HCT116 (cell line): ENCODE measurements around the gene CTSW.
"Not testable (repeated sequence)": the region's sequence is repeated elsewhere in the genome, so short reads cannot be mapped to it uniquely, and the experiment has no call there.

Source experiments
- CEBPB ChIP-seq: IDR thresholded peaks from 2 replicates; pipeline ENCODE4 v1.6.1; 2012; ENCODE audit warnings: low read depth
- CTCF ChIP-seq, 3 experiments: fragments of 200-600 bp in 1 of 3; sonication (generic) in 1 of 3; IDR thresholded peaks in 2 of 3; conservative IDR thresholded peaks in 1 of 3; 2 replicates each; pipeline ENCODE4 v1.5.1; 2012 to 2017; ENCODE audit warnings: low read depth in 2 of 3, low read length in 2 of 3, antibody characterized with exemption in 1 of 3, borderline replicate concordance in 1 of 3, control low read depth in 1 of 3, mild to moderate bottlenecking in 1 of 3, mixed read lengths in 1 of 3, mixed run types in 1 of 3, moderate library complexity in 1 of 3; ENCODE audit not compliant: insufficient read depth in 1 of 3
- EZH2 ChIP-seq: fragments of 200-600 bp; sonication (generic); IDR thresholded peaks from 2 replicates; pipeline ENCODE4 v1.6.1; 2017; ENCODE audit warnings: antibody characterized with exemption, mixed run types
- EZH2phosphoT487 ChIP-seq: fragments of 200-600 bp; IDR thresholded peaks from 2 replicates; pipeline ENCODE4 v1.6.1; 2018; ENCODE audit warnings: antibody characterized with exemption, borderline replicate concordance
- POLR2A ChIP-seq: IDR thresholded peaks from 2 replicates; pipeline ENCODE4 v1.7.0; 2011; ENCODE audit warnings: borderline replicate concordance; ENCODE audit not compliant: insufficient read depth, insufficient read length; ENCODE audit errors: extremely low read depth
- POLR2AphosphoS5 ChIP-seq: IDR thresholded peaks from 2 replicates; pipeline ENCODE4 v1.6.1; 2011; ENCODE audit warnings: mild to moderate bottlenecking, low read depth, low read length, moderate library complexity
- RAD21 ChIP-seq: IDR thresholded peaks from 2 replicates; pipeline ENCODE4 v1.6.1; 2012; ENCODE audit warnings: low read depth, mild to moderate bottlenecking
- SIN3A ChIP-seq: IDR thresholded peaks from 2 replicates; pipeline ENCODE4 v1.6.1; 2012; ENCODE audit warnings: low read depth
- YY1 ChIP-seq: IDR thresholded peaks from 2 replicates; pipeline ENCODE4 v1.6.1; 2011; ENCODE audit warnings: low read length, low read depth, moderate library complexity, mild to moderate bottlenecking; ENCODE audit not compliant: insufficient replicate concordance; ENCODE audit errors: extremely low read depth
- ZFX ChIP-seq: fragments of 450-650 bp; IDR thresholded peaks from 2 replicates; pipeline ENCODE4 v1.6.1; 2017
- ZNF274 ChIP-seq: fragments of 200-500 bp; sonication (Bioruptor generic); IDR thresholded peaks from 2 replicates; pipeline ENCODE4 v1.6.1; 2014; ENCODE audit warnings: mild to moderate bottlenecking, low read depth, low read length, inconsistent platforms
- TF ChIP-seq, protein P1 (sequence below): IDR thresholded peaks from 2 replicates; pipeline ENCODE4 v1.6.1; 2011; ENCODE audit warnings: mild to moderate bottlenecking, low read length, moderate library complexity; ENCODE audit not compliant: insufficient replicate concordance; ENCODE audit errors: extremely low read depth
- TF ChIP-seq, protein P2 (sequence below): IDR thresholded peaks from 2 replicates; pipeline ENCODE4 v1.6.1; 2012

GRCh38 chr11:65892137-65892540 lies 12.5 kb downstream of the CTSW start:
- TF ChIP-seq POLR2A; CTCF (IDR thresholded peaks at IDR 0.05 in 2 of 3, conservative IDR thresholded peaks at IDR 0.05 in 1 of 3; ENCODE audit: borderline replicate concordance in 1 of 3, insufficient read depth in 1 of 3, low read depth in 2 of 3, low read length in 2 of 3); CEBPB; EZH2; POLR2AphosphoS5; EZH2phosphoT487; RAD21; SIN3A; ZNF274; ZFX; YY1: not testable (repeated sequence)
- TF ChIP-seq, protein P1, sequence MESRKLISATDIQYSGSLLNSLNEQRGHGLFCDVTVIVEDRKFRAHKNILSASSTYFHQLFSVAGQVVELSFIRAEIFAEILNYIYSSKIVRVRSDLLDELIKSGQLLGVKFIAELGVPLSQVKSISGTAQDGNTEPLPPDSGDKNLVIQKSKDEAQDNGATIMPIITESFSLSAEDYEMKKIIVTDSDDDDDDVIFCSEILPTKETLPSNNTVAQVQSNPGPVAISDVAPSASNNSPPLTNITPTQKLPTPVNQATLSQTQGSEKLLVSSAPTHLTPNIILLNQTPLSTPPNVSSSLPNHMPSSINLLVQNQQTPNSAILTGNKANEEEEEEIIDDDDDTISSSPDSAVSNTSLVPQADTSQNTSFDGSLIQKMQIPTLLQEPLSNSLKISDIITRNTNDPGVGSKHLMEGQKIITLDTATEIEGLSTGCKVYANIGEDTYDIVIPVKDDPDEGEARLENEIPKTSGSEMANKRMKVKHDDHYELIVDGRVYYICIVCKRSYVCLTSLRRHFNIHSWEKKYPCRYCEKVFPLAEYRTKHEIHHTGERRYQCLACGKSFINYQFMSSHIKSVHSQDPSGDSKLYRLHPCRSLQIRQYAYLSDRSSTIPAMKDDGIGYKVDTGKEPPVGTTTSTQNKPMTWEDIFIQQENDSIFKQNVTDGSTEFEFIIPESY, result peak; percentile 22
- TF ChIP-seq, protein P2, sequence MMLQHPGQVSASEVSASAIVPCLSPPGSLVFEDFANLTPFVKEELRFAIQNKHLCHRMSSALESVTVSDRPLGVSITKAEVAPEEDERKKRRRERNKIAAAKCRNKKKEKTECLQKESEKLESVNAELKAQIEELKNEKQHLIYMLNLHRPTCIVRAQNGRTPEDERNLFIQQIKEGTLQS, result not testable (repeated sequence)
